ENCODE results near the gene ZNF576. TPM values are rescaled to one million over a fixed set of nuclear protein-coding genes. Genes with fewer than 3 reads are reported as not detected.
A peak's percentile ranks its signal among the peaks of the same experiment; 100 is the strongest.

Gene ZNF576
- total and polyA plus RNA-seq, 9 of the 15 experiments (the other 6 are each of a cell fraction or from before 2014, with no cell fraction given), result 6.8 to 18.2 (median 12.2) TPM

GRCh38 chr19:43616306-43616705 lies 19.9 kb downstream of the ZNF576 start (continued):
- TF ChIP-seq ZBTB2 (IDR thresholded peaks at IDR 0.05) (no peak), ZSCAN29 (IDR thresholded peaks at IDR 0.05) (no peak), SOX6 (IDR thresholded peaks at IDR 0.05) (no peak), THAP7 (CRISPR knock-in tag; IDR thresholded peaks at IDR 0.05) (no peak), CHD4 (IDR thresholded peaks at IDR 0.05; ENCODE audit: insufficient read depth, insufficient replicate concordance, low read depth, low read length, poor library complexity, severe bottlenecking) (no peak), CAMTA2 (CRISPR knock-in tag; conservative IDR thresholded peaks at IDR 0.05) (no peak), ZFP30 (CRISPR knock-in tag; IDR thresholded peaks at IDR 0.05; ENCODE audit: borderline replicate concordance) (no peak), SIRT6 (IDR thresholded peaks at IDR 0.05; ENCODE audit: low read depth, low read length) (no peak), MAFF (IDR thresholded peaks at IDR 0.05; ENCODE audit: low read length) (no peak), HDAC1 (IDR thresholded peaks at IDR 0.05) (peak in 1 of 2 experiments; percentile 67; a peak in 1 of 4 replicates), NFYB (IDR thresholded peaks at IDR 0.05; ENCODE audit: extremely low read depth, insufficient read length) (no peak), NCOR1 (IDR thresholded peaks at IDR 0.05) (peak; percentile 81), CCNT2 (IDR thresholded peaks at IDR 0.05; ENCODE audit: borderline replicate concordance, extremely low read depth, insufficient read length, low read depth, low read length) (peak; percentile 31), HMGN3 (IDR thresholded peaks at IDR 0.05; ENCODE audit: borderline replicate concordance, extremely low read depth, insufficient read length, low read depth, low read length) (no peak), ZNF12 (CRISPR knock-in tag; IDR thresholded peaks at IDR 0.05) (no peak), ZBTB17 (CRISPR knock-in tag; IDR thresholded peaks at IDR 0.05) (no peak), EP400 (IDR thresholded peaks at IDR 0.05) (0 out of 2 replicates have a peak, but pooled peaks have one; percentile 30), MTA2 (IDR thresholded peaks at IDR 0.05; ENCODE audit: low read depth) (peak; percentile 69), CBFA2T2 (conservative IDR thresholded peaks at IDR 0.05) (peak; percentile 86), SRF (CRISPR knock-in tag; IDR thresholded peaks at IDR 0.05) (no peak), PHF21A (IDR thresholded peaks at IDR 0.05; ENCODE audit: borderline replicate concordance, low read depth) (no peak), FOXM1 (IDR thresholded peaks at IDR 0.05; ENCODE audit: low read depth) (peak; percentile 26; the same call in 1 of the 2 replicates), FOXM1 (CRISPR knock-in tag; IDR thresholded peaks at IDR 0.05; ENCODE audit: low read depth) (no peak), ETV1 (tag; conservative IDR thresholded peaks at IDR 0.05; ENCODE audit: low read depth) (no peak), GATA2 (CRISPR knock-in tag; IDR thresholded peaks at IDR 0.05) (peak; percentile 45; the same call in 1 of the 2 replicates), HDGF (IDR thresholded peaks at IDR 0.05) (no peak), RCOR1 (IDR thresholded peaks at IDR 0.05; ENCODE audit: borderline replicate concordance in 1 of 2, low read depth in 2 of 2, low read length in 2 of 2) (peak; percentile 48 to 93; a peak in 3 of 4 replicates), TAL1 (IDR thresholded peaks at IDR 0.05) (peak; percentile 83), MBD1 (CRISPR knock-in tag; IDR thresholded peaks at IDR 0.05) (no peak), PHTF2 (CRISPR knock-in tag; IDR thresholded peaks at IDR 0.05) (no peak)
